Fibroblast of skin of scalp (primary cell): ENCODE data around the gene HVCN1.

Source experiments
- DNase-seq: peaks from one replicate; pipeline ENCODE4 v3.0.0-alpha.2; 2013

The HVCN1 gene

DNA sequence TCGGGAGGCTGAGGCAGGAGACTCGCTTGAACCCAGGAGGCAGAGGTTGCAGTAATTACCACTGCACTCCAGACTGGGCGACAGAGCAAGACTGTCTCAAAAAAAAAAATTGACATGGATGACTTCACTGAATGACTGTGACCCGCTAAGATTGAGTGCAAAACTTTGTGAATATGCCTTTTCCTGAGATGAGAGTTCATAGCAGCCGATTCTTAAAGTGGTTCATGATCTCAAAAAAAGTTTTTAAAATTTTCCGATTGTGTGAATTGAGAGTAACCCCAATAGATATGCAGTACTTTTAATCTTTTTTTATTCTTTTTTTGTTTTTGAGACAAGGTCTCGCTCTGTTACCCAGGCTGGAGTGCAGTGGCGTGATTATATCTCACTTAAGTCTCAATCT lies 73.7 kb downstream of the HVCN1 start:
- DNase-seq, result no peak

DNA sequence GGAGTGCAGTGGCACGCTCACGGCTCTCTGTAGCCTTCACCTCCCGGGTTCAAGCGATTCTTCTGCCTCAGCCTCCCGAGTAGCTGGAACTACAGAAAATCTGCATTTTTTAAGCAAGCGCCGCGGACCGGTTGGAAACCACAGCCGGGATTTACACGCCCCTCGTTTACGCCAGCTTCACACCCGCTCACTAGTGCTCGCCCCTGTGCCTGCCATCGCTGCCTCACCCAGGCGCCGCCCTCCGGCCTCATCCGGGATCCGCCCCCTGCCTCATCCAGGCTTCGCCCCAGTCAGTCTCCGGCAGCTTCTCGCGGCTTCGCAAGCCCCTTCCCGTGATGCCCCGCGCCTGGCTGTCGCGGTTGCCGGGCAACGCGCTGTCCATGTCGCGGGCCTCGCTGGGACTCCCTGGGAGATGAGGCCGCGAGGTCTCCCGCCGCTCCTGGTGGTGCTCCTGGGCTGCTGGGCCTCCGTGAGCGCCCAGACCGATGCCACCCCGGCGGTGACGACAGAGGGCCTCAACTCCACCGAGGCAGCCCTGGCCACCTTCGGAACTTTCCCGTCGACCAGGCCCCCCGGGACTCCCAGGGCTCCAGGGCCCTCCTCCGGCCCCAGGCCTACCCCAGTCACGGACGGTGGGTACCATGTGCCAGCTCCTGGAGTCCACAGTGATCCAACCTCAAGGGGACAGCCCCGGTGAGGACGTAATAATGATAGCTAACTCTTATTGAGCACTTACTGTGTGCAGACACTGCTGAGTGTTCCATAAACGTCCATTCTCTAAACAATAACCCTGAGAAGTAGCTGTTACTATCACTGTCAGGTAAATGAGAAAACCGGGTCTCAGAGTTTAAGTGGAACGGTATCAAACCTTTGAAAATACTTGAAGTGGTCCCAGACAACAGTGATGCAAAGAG lies 74.9 kb downstream of the HVCN1 start, which contains the start of gene TCTN1:
Gene TCTN1 (plus strand): TSS at position 359 of the 914 bp plus-strand sequence. CDS start 54 bp downstream, at position 413.
- peak; percentile 95 for DNase-seq

GRCh38 chr12:110613071-110613770 lies 75.7 kb downstream of the HVCN1 start:
- DNase-seq, result no peak

GRCh38 chr12:110606253-110606611 lies 82.7 kb downstream of the HVCN1 start:
- DNase-seq, result no peak

DNA sequence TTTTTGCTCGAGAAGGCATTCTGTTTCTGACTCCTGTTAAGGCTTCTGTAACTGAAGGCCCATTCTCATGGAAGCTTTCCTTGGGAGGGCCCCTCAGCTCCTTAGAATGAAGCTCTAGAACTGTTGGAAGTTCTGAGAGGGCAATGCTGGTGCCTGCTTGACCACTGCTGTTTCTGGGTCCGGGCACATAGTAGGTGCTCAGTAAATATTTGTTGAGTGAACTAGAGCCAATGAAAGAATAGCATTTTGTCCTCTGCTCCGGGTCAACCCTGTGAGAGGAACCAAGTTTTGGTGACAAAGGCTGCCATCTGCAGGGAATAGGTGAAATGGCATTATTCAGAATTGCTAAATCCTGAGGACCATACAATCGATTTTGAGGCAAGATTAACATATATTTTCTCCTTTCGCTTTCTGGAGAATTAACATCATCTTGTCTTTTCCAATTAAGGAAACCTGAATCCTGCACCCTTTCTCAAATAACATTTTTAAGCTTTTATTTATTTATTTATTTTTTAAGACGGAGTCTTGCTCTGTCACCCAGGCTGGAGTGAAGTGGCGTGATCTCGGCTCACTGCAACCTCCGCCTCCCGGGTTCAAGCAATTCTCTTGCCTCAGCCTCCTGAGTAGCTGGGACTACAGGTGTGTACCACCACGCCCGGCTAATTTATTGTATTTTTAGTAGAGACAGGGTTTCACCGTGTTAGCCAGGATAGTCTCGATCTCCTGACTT lies 86.7 kb downstream of the HVCN1 start:
- peak; percentile 64 for DNase-seq

DNA sequence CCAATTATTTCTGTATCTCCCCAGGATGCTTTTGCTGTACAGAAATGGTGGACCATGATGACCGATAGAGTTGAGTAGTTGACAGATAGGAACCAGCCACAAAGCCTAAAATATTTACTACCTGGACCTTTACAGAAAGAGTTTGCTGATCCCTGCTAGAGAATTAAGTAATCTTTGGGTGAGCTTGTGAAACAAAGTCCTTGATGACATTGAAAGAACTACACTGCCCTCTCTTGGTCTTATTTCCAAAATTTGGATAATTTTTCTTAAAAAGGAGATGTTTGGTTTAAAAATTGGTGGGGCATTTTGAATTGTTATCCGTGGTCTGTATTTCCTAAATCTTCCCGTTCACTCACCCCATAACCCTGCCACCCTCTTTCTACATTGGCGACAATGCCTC lies 88.7 kb downstream of the HVCN1 start:
- peak; percentile 66 for DNase-seq

DNA sequence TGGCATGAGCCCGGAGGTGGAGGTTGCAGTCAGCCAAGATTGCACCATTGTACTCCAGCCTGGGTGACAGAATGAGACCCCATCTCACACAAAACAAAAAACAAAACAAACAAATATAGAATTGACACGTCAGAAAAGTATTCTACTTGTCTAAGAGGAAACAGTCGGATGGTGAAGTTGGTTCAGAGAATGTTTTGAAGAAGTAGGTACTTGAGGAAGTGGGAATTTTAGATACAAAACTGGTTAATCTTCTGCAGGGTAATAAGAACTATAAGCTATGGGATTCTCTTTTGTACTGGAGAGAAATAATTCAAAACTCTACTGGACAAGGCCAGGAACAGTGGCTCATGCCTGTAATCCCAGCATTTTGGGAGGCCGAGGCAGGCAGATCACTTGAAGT lies 89.6 kb downstream of the HVCN1 start:
- no peak for DNase-seq
